Measurements from ENCODE around the gene PGM2.

DNA sequence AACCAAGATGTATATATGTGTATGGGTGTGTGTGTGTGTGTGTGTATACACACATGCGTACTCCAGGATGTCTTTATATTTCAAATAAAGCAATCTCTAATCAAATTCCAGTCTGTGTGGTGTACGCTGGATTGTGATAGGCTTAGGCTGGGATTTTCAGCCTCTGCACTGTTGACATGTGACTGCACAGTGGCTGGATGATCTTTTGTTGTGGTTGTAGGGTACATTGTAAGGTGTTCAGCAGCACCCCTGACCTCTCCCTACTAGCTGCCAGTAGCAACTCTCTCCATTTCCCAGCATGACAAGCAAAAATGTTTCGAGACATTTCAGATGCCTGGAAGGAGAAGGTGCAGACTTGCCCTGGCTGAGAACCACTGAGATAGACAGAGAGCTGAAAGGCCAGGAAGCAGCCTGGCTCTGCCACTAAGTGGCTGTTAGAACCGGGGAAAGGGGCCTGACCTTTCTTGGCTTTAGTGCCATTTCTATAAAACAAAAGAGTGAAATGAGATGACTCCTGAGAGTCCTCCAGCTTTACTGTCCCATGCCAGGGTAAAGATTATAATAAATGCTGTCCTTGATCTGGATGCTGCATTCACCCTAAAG lies 10.5 kb downstream of the PGM2 start:
- TF ChIP-seq EZH2phosphoT487 (IDR thresholded peaks at IDR 0.05; ENCODE audit: low read length) (no peak), EZH2 (optimal IDR thresholded peaks at IDR 0.05; ENCODE audit: low read depth, low read length) (no peak)
- TF ChIP-seq, protein P1, sequence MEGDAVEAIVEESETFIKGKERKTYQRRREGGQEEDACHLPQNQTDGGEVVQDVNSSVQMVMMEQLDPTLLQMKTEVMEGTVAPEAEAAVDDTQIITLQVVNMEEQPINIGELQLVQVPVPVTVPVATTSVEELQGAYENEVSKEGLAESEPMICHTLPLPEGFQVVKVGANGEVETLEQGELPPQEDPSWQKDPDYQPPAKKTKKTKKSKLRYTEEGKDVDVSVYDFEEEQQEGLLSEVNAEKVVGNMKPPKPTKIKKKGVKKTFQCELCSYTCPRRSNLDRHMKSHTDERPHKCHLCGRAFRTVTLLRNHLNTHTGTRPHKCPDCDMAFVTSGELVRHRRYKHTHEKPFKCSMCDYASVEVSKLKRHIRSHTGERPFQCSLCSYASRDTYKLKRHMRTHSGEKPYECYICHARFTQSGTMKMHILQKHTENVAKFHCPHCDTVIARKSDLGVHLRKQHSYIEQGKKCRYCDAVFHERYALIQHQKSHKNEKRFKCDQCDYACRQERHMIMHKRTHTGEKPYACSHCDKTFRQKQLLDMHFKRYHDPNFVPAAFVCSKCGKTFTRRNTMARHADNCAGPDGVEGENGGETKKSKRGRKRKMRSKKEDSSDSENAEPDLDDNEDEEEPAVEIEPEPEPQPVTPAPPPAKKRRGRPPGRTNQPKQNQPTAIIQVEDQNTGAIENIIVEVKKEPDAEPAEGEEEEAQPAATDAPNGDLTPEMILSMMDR (IDR thresholded peaks at IDR 0.05; ENCODE audit: low read length): no peak

Measured in MM.1S (cell line).